NCI-H128 (cell line): ENCODE data around the gene FAM20C.
"Not testable (repeated sequence)": the region's sequence is repeated elsewhere in the genome, so short reads cannot be mapped to it uniquely, and the experiment has no call there.

ENCODE experiments used
- DNase-seq: peaks from one replicate; lab custom pipeline; 2025; ENCODE audit not compliant: unreplicated experiment; lab: John Stamatoyannopoulos, UW

Gene FAM20C

GRCh38 chr7:255721-256361 is 63.5 kb downstream of the FAM20C start:
- no peak for DNase-seq

DNA sequence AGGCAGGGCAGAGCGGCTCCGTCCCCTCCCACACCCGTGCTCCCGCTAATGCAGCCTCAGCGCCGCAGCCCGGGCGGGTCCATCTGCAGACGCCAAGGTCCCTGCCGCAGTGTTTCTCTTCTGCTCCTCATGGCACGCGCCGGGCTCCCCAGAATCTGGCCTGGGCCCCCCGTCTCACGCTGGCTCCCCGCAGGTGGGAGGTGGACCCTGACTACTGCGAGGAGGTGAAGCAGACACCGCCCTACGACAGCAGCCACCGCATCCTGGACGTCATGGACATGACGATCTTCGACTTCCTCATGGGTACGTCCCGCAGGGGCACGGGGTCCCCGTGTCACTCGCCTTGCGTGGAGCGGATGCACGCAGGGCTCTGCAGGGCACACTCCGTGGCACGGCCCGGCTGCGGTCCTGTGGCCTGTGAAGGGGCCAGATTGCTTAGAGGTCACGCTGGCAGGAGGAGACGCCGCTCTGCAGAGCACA is 64.1 kb downstream of the FAM20C start:
- no peak for DNase-seq

- DNase-seq: no peak
Measured at GRCh38 chr7:256981-257646, 64.7 kb downstream of the FAM20C start.

GRCh38 chr7:257647-257992 is 65.2 kb downstream of the FAM20C start:
- no peak for DNase-seq

GRCh38 chr7:258476-259190 is 66.3 kb downstream of the FAM20C start:
- DNase-seq: no peak

- no peak for DNase-seq
Measured at GRCh38 chr7:259191-259505, 66.8 kb downstream of the FAM20C start.

DNA sequence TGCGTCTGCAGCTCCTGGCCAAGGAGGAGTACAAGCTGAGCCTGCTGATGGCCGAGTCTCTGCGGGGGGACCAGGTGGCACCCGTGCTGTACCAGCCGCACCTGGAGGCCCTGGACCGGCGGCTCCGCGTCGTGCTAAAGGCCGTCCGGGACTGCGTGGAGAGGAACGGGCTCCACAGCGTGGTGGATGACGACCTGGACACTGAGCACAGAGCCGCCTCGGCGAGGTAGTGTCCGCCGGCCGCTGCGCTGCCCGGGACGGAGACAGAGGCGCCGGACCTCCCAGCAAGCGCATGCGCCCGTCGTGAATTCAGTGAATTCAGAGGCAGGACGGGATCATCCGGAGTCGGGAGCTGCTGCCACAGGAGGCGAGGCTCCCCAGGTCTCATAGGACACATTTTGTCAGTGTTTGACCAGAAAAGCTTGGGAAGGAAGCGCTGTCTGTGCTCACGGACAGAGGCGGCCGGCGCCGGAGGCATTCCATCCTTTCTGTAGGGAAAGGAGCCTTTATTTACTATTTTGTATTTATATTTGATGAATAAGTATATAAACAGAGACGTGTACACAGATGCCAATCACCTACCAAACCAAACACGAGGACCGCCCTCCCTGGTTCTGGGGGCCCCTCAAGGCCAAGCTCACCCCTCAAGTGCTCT is 67.5 kb downstream of the FAM20C start:
- DNase-seq: no peak

- DNase-seq: no peak
Measured at GRCh38 chr7:260441-261281, 68.3 kb downstream of the FAM20C start.

GRCh38 chr7:261341-262250 is 69.2 kb downstream of the FAM20C start:
- no peak for DNase-seq

- DNase-seq: no peak
Measured at GRCh38 chr7:262251-262572, 69.8 kb downstream of the FAM20C start.

DNA sequence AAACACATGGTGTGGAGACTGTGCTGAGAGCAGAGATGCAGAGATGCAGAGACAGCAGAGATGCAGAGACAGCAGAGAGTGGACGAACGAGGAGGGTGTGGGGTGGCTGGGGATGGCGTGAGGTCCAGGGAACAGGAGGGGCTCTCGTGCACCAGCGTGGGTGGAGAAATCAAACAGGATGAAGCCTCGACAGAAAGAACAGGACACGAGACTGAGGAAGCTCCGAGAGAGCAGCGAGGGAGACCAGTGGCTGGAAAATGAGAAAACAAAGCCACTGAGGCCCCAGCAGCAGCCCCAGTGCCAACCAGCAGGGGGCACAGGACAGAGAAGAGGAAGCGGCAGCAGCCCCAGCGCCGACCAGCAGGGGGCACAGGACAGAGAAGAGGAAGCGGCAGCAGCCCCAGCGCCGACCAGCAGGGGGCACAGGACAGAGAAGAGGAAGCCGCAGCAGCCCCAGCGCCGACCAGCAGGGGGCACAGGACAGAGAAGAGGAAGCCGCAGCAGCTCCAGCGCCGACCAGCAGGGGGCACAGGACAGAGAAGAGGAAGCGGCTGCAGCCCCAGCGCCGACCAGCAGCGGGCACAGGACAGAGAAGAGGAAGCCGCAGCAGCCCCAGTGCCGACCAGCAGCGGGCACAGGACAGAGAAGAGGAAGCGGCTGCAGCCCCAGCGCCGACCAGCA is 70.4 kb downstream of the FAM20C start:
- DNase-seq: not testable (repeated sequence)

DNA sequence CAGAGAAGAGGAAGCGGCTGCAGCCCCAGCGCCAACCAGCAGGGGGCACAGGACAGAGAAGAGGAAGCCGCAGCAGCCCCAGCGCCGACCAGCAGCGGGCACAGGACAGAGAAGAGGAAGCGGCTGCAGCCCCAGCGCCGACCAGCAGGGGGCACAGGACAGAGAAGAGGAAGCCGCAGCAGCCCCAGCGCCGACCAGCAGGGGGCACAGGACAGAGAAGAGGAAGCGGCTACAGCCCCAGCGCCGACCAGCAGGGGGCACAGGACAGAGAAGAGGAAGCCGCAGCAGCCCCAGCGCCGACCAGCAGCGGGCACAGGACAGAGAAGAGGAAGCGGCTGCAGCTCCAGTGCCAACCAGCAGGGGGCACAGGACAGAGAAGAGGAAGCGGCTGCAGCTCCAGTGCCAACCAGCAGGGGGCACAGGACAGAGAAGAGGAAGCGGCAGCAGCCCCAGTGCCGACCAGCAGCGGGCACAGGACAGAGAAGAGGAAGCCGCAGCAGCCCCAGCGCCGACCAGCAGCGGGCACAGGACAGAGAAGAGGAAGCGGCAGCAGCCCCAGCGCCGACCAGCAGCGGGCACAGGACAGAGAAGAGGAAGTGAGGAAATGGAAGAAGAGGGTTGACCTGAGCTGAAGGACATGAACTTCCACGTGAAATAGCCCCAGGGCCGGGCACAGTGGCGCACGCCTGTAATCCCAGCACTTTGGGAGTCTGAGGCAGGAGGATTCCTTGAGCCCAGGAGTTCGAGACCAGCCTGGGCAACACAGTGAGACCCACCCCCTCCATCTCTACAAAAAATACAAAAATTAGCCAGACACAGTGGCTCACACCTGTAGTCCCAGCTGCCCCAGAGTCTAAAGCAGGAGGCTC is 71.3 kb downstream of the FAM20C start:
- DNase-seq: not testable (repeated sequence)

GRCh38 chr7:264541-265191 is 72.3 kb downstream of the FAM20C start:
- DNase-seq: no peak

- DNase-seq: no peak
Measured at GRCh38 chr7:265192-265997, 73.0 kb downstream of the FAM20C start.

DNA sequence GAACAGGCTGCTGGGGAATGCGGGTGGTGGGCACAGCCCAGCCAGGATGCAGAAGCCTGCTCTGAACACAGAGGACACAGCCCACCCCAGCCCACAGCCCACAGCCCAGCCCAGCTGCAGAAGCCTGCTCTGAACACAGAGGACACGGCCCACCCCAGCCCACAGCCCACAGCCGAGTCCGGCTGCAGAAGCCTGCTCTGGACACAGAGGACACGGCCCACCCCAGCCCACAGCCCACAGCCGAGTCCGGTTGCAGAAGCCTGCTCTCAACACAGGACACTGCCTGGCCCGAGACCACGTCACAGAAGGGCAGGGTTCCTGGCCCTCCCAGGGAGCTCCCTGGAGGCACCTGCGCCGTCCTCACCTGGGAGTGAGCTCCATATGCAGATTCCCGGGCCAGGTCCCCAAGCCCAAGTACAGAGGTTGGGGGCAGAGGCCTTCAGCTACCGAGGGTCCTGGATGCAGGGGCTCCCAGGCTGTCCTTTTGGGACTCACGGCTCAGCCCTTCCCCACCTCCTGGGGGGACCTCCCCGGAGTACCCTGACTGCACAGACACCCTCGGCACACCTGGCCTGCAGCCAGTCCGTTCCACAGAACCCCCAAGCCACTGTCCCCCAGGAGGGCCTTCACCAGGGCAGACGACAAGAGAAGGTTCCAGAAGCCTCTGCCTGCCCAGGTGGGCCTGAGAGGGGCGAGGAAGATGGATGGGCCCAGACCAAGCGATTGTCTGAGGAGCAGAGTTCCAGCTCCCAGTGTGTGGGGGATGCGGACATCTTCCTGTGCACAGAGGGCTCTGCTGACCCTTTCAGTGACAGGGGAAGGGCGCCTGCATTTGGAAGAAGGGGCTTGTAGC is 73.9 kb downstream of the FAM20C start:
- no peak for DNase-seq
